Renal pelvis (tissue), 12 donors: ENCODE measurements around the gene SPDYE18. TPM values are rescaled to one million over a fixed set of nuclear protein-coding genes. Genes with fewer than 3 reads are reported as not detected.
"Not testable (repeated sequence)": the region's sequence is repeated elsewhere in the genome, so short reads cannot be mapped to it uniquely, and the experiment has no call there.

Source experiments
- DNase-seq: peaks from one replicate; pipeline ENCODE4 v3.0.0-alpha.2; 2013
- long read RNA-seq, 16 experiments: transcript quantifications; one replicate each; lab custom pipeline, GENCODE V29; 2026
- polyA plus RNA-seq, 3 donors: library from polyadenylated mRNA; unstranded; fragments of 120-200 nt; gene quantifications; one replicate each; pipeline ENCODE4 v1.2.1, GENCODE V29; 2013; ENCODE audit not compliant: insufficient read length in 3 of 3

SPDYE18 gene
- 1 to 10 TPM in 2 of 3 donors, under 1 TPM in 1; 0.58 to 1.6 (median 1.3) TPM for polyA plus RNA-seq
- long read RNA-seq, donor 1: 0 reads
- long read RNA-seq, donor 2: 0 reads
- long read RNA-seq, donor 3: 0 reads
- long read RNA-seq, donor 4: 0 reads
- long read RNA-seq, donor 5: 0 reads
- long read RNA-seq, donor 6: 0 reads
- long read RNA-seq, donor 7: 0 reads
- long read RNA-seq, donor 8: 0 reads
- long read RNA-seq, donor 9: 0 reads
- long read RNA-seq, donor 10: 0 reads
- long read RNA-seq, donor 11: 0 reads
- long read RNA-seq, donor 12: 0 reads
- long read RNA-seq, donor 13, partial matches to known transcripts: 15 of 15 reads
- long read RNA-seq, donor 13, other reads (novel, unspliced or antisense): 0 of 15 reads
- long read RNA-seq, donor 14: 0 reads
- long read RNA-seq, donor 15: 0 reads
- long read RNA-seq, donor 16: 0 reads

DNA sequence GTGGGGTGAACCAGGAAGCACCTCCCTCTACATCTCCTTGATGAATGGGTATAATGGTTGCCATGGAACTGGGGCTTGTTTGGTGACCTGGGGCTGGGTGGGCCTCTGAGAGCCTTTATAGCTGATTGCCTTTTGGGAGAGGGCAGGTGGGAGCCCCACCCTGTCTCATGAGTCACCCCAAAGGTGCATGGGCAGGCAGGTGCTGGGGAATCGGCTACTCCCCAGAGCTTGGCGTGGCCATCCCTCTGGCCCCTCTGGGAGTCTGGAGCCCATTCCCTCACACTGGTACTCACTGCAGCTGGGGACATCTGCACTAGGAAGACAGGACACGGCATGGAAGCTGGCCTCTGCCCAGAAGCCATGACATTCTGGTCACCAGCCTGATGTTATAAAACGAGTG lies at the start of gene SPDYE18:
SPDYE18 (minus strand) TSS at position 2 of the 400 bp plus-strand sequence. CDS start 2,046 bp downstream, outside the sequence.
- not testable (repeated sequence) for DNase-seq

DNA sequence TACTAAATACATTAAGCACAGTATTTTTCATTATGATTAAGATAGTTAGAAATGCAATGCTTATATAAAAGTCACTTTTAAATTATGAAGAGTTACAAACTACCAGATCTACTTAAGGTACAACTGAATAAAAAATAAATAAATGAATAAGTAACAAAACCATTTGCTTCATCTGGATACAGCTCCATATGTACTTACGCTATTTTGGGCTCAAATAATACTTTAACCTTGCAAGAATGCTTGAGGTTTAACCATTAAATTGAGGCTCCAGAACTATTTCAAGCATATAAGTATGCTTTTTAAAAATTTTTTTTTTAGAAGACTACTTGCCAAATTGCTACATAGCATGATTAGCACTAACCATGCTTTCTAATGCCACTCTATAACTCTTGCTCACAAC lies 46.0 kb upstream of the SPDYE18 start:
- not testable (repeated sequence) for DNase-seq

GRCh38 chr7:77107659-77108058 lies 45.3 kb upstream of the SPDYE18 start:
- not testable (repeated sequence) for DNase-seq

DNA sequence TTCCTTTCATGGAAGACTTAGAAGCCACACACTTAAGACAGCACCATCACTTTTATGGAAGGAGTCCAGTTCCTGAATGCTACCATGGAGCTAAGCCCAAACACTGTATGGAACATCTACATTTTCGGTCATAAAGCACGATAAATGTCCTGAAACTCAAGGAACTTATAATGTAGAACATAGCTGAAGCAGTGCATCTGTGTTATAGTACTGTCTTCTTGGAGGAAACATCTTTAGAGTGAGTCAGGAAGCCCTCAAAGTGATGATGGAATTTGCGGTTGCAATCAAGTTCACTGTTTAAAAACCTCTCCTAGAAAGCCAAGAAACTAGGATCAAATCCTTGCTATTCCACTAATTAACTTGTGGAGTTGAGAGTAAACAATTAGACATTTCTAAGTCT lies 43.5 kb upstream of the SPDYE18 start:
- DNase-seq: not testable (repeated sequence)

- not testable (repeated sequence) for DNase-seq
These were observed 40.3 kb upstream of the SPDYE18 start for GRCh38 chr7:77102671-77103070.

DNA sequence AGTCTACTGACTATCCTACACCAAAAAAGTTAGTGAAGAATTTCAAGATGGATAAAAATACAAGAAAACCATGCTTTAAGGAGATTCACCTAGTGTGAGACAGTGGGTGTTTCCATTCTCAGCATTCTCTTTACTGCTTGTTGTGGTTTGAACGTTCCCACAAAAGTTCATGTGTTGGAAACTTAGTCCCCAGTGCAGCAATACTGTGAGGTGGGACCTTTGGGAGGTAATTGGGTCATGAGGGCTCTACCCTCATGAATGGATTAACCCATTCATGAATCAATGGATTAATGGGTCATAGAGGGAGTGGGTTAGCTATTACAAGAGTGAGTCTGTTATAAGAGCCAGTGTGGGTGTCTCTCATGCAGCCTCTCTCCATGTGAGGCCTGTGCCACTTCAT lies 38.8 kb upstream of the SPDYE18 start:
- DNase-seq: not testable (repeated sequence)

GRCh38 chr7:77100501-77100900 lies 38.1 kb upstream of the SPDYE18 start:
- DNase-seq: not testable (repeated sequence)

GRCh38 chr7:77092301-77092700 lies 29.9 kb upstream of the SPDYE18 start:
- not testable (repeated sequence) for DNase-seq

DNA sequence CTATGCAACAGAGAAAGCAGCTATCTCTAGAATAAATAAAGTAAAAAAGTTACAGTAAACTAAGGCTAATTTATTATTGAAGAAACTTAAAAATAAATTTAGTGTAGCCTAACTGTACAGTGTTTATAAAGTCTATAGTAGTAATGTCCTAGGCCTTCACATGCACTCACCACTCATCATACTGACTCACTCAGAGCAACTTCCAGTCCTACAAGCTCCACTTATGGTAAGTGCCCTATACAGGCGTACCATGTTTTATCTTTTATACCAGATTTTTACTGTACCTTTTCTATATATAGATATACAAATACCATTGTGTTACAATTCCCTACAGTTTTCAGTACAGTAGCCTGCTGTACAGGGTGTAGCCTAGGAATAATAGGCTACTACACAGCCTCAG lies 19.8 kb upstream of the SPDYE18 start:
- DNase-seq: not testable (repeated sequence)

DNA sequence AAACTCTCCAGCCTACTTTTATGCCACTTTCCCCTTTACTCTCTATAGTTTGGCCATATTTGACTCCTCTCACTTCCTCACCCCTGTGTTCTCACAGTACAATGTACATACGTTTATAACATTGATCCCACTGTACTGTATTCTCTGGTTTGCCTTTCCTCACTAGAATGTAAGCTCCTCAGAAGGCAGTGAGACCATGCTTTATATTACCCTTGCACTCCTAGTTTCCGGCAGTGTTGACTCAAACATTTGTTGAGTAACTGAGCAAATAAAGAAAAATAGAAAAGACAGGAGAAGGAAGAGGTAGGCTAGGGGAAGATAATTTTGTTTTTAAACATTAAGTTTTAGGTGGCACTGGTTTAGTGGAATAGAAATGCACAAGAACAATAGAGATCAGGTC lies 17.9 kb upstream of the SPDYE18 start:
- DNase-seq: not testable (repeated sequence)

- not testable (repeated sequence) for DNase-seq
These were observed 17.3 kb upstream of the SPDYE18 start for GRCh38 chr7:77079624-77080023.

DNA sequence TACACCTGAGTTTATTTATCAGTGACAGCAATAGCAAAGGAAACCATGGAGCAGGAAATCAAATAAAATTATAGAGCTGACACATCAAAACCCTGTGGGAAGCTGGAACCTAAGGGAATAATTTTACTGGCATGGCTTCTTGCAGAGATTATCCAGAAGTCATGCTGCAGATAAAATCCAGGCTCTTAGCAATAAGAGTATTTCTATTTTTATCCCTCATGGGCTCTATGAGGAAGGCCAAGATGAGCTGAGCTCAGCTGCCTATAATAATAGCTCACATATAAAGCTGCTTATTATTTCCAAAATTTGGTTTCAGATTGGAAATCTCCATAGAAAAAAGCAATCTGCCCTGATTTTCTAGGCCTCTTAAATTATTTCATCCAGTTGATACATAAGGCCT lies 16.8 kb upstream of the SPDYE18 start:
- DNase-seq: not testable (repeated sequence)

DNA sequence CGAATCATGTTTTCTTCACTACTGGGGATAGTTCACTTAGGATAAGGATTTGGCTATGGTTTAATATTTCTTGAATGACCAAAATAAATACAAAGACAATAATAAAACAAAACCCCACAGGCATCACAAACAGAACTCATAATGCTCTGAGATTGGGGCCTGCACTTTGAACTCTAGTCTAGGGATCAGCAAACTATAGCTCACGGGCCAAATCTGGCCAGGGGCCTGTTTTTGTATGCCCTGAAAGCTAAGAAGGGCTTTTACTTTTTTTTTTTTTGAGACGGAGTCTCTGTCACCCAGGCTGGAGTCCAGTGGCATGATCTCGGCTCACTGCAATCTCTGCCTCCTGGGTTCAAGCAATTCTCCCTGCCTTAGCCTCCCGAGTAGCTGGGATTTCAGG lies 14.7 kb upstream of the SPDYE18 start:
- DNase-seq: not testable (repeated sequence)

- DNase-seq: not testable (repeated sequence)
These were observed 12.5 kb upstream of the SPDYE18 start for GRCh38 chr7:77074786-77075396.

DNA sequence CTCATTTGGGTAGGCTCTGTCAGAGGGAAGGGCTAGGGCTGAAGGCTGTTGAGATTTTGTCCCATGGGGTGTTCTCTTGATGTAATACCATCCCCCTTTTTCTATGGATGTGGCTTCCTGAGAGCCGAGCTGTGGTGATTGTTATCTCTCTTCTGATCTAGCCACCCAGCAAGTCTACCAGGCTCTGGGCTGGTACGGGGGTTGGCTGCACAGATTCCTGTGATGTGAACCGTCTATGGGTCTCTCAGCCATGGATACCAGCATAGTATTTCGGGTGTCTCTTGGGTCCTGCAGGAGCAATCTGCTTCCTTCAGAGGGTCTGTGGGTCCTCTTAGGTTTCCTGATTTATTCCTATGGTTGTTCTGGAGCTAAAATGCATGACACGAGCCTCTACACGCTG lies 8.8 kb upstream of the SPDYE18 start:
- not testable (repeated sequence) for DNase-seq

GRCh38 chr7:77065869-77066268 lies 3.5 kb upstream of the SPDYE18 start:
- not testable (repeated sequence) for DNase-seq

- not testable (repeated sequence) for DNase-seq
These were observed 1.4 kb upstream of the SPDYE18 start for GRCh38 chr7:77063732-77064131.

DNA sequence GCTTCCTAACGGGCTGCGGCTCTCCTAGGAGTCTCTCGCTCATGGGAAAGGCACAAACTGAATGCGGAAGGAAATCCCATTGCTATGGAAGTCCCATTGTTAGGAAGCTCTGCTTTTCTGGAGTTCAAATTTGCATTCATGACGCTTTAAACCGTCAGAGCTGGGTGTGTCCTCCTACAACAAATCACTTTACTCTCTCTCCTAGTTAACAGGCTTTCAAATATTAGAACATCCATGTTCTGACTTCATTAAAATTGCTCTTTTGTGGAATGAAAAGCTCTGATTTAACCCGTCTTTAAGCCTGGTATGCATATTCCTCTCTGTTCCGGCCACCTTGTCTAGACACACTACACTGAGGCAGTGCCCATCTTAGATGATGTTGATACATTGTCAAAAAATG lies 30.1 kb downstream of the SPDYE18 start, which contains the start of gene SPDYE17:
SPDYE17 (minus strand) TSS at position 101 of the 400 bp plus-strand sequence. CDS start 1,791 bp downstream, outside the sequence.
- not testable (repeated sequence) for DNase-seq

- DNase-seq: not testable (repeated sequence)
These were observed 36.0 kb downstream of the SPDYE18 start for GRCh38 chr7:77026349-77026748.

DNA sequence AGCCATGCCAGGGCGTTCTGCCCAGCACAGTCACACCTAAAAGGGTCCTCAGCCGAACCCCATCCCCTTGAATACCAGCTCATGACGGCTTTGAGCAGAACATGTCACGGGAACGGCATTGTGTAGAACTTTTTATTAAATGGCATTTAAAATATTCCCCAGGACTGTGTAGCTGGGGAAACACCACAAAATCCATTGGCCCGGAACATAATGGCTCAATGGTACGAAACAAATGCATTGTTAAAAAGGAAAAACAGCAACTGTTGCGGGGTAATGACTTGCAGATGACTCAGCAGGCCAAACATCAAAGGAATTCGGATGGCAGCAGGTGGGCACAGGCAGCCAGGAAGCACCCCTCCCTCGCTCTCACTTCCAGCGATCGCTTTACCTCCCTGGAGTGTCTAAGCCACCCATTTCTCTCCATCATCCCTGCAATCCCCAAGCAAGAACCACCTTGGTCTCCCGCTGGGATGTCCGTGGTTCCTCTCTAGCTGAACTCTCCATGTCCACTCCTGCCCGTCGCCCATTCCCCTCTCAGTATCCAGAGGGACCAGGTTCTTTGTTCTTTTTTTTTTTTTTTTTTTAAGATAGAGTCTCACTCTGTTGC lies 52.2 kb downstream of the SPDYE18 start:
- peak; percentile 27 for DNase-seq

- DNase-seq: not testable (repeated sequence)
These were observed 54.4 kb downstream of the SPDYE18 start for GRCh38 chr7:77008000-77008399.
